HG02588 (cell line): Measurements from ENCODE around the gene CNOT8.
"Not testable (repeated sequence)": the region's sequence is repeated elsewhere in the genome, so short reads cannot be mapped to it uniquely, and the experiment has no call there.

Experiments
- ATAC-seq: cut with Tn5 transposase; IDR thresholded peaks from one replicate; pipeline ENCODE4 v1.9.1; 2021; ENCODE audit warnings: mild to moderate bottlenecking, moderate library complexity; ENCODE audit not compliant: unreplicated experiment

The CNOT8 gene

GRCh38 chr5:154858297-154858971 lies at the start of gene CNOT8:
CNOT8 (plus strand) TSS chr5:154858627; CDS start chr5:154863279, 4,652 bp downstream.
- peak; percentile 78 for ATAC-seq

GRCh38 chr5:154811239-154811638 lies 47.2 kb upstream of the CNOT8 start:
- ATAC-seq = no peak

GRCh38 chr5:154811653-154812465 lies 46.6 kb upstream of the CNOT8 start:
- no peak for ATAC-seq

GRCh38 chr5:154813158-154813557 lies 45.3 kb upstream of the CNOT8 start:
- ATAC-seq = no peak

- no peak for ATAC-seq
Observed at GRCh38 chr5:154813736-154814135, 44.7 kb upstream of the CNOT8 start.

GRCh38 chr5:154815025-154815424 lies 43.4 kb upstream of the CNOT8 start:
- no peak for ATAC-seq

GRCh38 chr5:154815684-154816247 lies 42.7 kb upstream of the CNOT8 start:
- no peak for ATAC-seq

- no peak for ATAC-seq
Observed at GRCh38 chr5:154816891-154817492, 41.4 kb upstream of the CNOT8 start.

- ATAC-seq = no peak
Observed at GRCh38 chr5:154817815-154818214, 40.6 kb upstream of the CNOT8 start.

- no peak for ATAC-seq
Observed at GRCh38 chr5:154818471-154819116, 39.8 kb upstream of the CNOT8 start.

GRCh38 chr5:154819546-154819945 lies 38.9 kb upstream of the CNOT8 start:
- ATAC-seq = no peak

- no peak for ATAC-seq
Observed at GRCh38 chr5:154820383-154820782, 38.0 kb upstream of the CNOT8 start.

GRCh38 chr5:154822896-154823295 lies 35.5 kb upstream of the CNOT8 start:
- ATAC-seq = not testable (repeated sequence)

- ATAC-seq = no peak
Observed at GRCh38 chr5:154823605-154824004, 34.8 kb upstream of the CNOT8 start.

- ATAC-seq = no peak
Observed at GRCh38 chr5:154824070-154824469, 34.4 kb upstream of the CNOT8 start.

GRCh38 chr5:154829181-154829588 lies 29.2 kb upstream of the CNOT8 start:
- no peak for ATAC-seq

GRCh38 chr5:154829589-154830218 lies 28.7 kb upstream of the CNOT8 start:
- ATAC-seq = no peak

GRCh38 chr5:154830219-154830595 lies 28.2 kb upstream of the CNOT8 start:
- ATAC-seq = no peak

- no peak for ATAC-seq
Observed at GRCh38 chr5:154830596-154830995, 27.8 kb upstream of the CNOT8 start.

GRCh38 chr5:154831451-154831850 lies 27.0 kb upstream of the CNOT8 start:
- no peak for ATAC-seq

- not testable (repeated sequence) for ATAC-seq
Observed at GRCh38 chr5:154832804-154833203, 25.6 kb upstream of the CNOT8 start.
